Karpas-422 (cell line): Measurements from ENCODE around the gene TRIP12. TPM values are rescaled to one million over a fixed set of nuclear protein-coding genes. Genes with fewer than 3 reads are reported as not detected.
A peak's percentile ranks its signal among the peaks of the same experiment; 100 is the strongest.
"Not testable (repeated sequence)": the region's sequence is repeated elsewhere in the genome, so short reads cannot be mapped to it uniquely, and the experiment has no call there.

ENCODE experiments used
- DNase-seq: peaks from one replicate; pipeline ENCODE4 v3.0.0-alpha.2; 2015
- H2AFZ ChIP-seq: fragments of 200-600 bp; sonication (generic); 2 replicates; pipeline ENCODE4 v1.6.1; 2014; ENCODE audit warnings: antibody characterized with exemption, low read length, mixed read lengths
- H3K27ac ChIP-seq: fragments of 200-600 bp; sonication (generic); 2 replicates; pipeline ENCODE4 v1.5.1; 2014; ENCODE audit warnings: mild to moderate bottlenecking, low read length, moderate library complexity
- H3K27me3 ChIP-seq: fragments of 200-600 bp; sonication (generic); 2 replicates; pipeline ENCODE4 v1.6.1; 2014; ENCODE audit warnings: low read length, mixed read lengths
- H3K36me3 ChIP-seq: fragments of 200-600 bp; sonication (generic); 2 replicates; pipeline ENCODE4 v1.6.1; 2014; ENCODE audit warnings: low read length, mixed read lengths; ENCODE audit not compliant: insufficient read depth
- H3K4me1 ChIP-seq: fragments of 200-600 bp; sonication (generic); 2 replicates; pipeline ENCODE4 v1.6.1; 2014; ENCODE audit warnings: mild to moderate bottlenecking, low read length, mixed read lengths
- H3K4me2 ChIP-seq: fragments of 200-600 bp; sonication (generic); 2 replicates; pipeline ENCODE4 v1.6.1; 2014; ENCODE audit warnings: low read length, low read depth, mild to moderate bottlenecking; ENCODE audit not compliant: poor library complexity, severe bottlenecking
- H3K4me3 ChIP-seq: fragments of 200-600 bp; sonication (generic); 2 replicates; pipeline ENCODE4 v1.5.1; 2014; ENCODE audit warnings: mild to moderate bottlenecking, antibody characterized with exemption, low read length, mixed read lengths
- H3K79me2 ChIP-seq: fragments of 200-600 bp; sonication (generic); 2 replicates; pipeline ENCODE4 v1.6.1; 2014; ENCODE audit warnings: mild to moderate bottlenecking, low read length, mixed read lengths
- H3K9ac ChIP-seq: fragments of 200-600 bp; sonication (generic); 2 replicates; pipeline ENCODE4 v1.6.0; 2014; ENCODE audit warnings: low read length
- H3K9me2 ChIP-seq: fragments of 200-600 bp; sonication (generic), shearing (Covaris generic); replicated peaks from 2 replicates; pipeline ENCODE4 v1.6.0; 2014; ENCODE audit warnings: mild to moderate bottlenecking, low read length, moderate library complexity; ENCODE audit not compliant: insufficient read depth
- H3K9me3 ChIP-seq: fragments of 300-700, 200-600 bp; sonication (generic); 2 replicates; pipeline ENCODE4 v1.6.1; 2014; ENCODE audit warnings: low read length, mixed read lengths
- H4K20me1 ChIP-seq: fragments of 200-600 bp; sonication (generic); 2 replicates; pipeline ENCODE4 v1.6.1; 2014; ENCODE audit warnings: mild to moderate bottlenecking, antibody characterized with exemption, low read length, low read depth; ENCODE audit not compliant: insufficient read depth
- total RNA-seq: library from RNA; depleted of rRNA; stranded (reverse); fragments of >200 nt; shearing (Covaris generic); gene quantifications from 2 replicates; pipeline ENCODE4 v1.2.3, GENCODE V29; 2014; ENCODE audit warnings: low replicate concordance

TRIP12 gene
- total RNA-seq, 1 experiment from 2014 or later: 187 TPM

DNA sequence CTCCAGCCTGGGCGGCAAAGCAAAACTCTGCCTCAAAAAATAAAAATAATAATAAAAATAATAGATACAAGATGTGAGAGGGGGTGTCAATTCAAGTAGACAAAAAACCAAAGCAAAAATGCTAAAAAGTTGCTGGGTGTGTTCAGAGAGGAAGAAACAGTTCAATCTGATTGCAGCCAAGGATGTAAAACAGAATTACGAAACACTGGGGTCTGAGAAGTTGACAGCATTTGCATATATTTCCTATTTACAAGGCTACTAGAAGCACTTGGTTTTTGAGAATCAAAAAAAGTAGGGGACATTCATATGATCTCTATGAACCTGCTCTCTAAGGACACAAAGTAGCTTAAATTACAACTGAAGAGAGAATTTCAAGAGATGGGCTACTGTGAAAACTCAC, 7.6 kb downstream of the TRIP12 start:
- no peak overlapping the region for H3K4me2 ChIP-seq
- no peak for DNase-seq
- H2AFZ ChIP-seq: no peak overlapping the region
- no peaks in the 10 kb centered on the region for H3K9me3 ChIP-seq
- peaks cover 18% of the 10 kb centered on the region for H3K36me3 ChIP-seq
- no peaks in the 10 kb centered on the region for H3K9me2 ChIP-seq
- no peak overlapping the region for H3K4me3 ChIP-seq
- no peak overlapping the region for H3K27ac ChIP-seq
- H4K20me1 ChIP-seq: 0 out of 2 replicates have a peak, but pooled peaks cover 7% of the 10 kb centered on the region
- H3K4me1 ChIP-seq: peaks cover 55% of the 10 kb centered on the region
- H3K27me3 ChIP-seq: no peaks in the 10 kb centered on the region
- peaks cover 98% of the 10 kb centered on the region for H3K79me2 ChIP-seq
- H3K9ac ChIP-seq: no peak overlapping the region

DNA sequence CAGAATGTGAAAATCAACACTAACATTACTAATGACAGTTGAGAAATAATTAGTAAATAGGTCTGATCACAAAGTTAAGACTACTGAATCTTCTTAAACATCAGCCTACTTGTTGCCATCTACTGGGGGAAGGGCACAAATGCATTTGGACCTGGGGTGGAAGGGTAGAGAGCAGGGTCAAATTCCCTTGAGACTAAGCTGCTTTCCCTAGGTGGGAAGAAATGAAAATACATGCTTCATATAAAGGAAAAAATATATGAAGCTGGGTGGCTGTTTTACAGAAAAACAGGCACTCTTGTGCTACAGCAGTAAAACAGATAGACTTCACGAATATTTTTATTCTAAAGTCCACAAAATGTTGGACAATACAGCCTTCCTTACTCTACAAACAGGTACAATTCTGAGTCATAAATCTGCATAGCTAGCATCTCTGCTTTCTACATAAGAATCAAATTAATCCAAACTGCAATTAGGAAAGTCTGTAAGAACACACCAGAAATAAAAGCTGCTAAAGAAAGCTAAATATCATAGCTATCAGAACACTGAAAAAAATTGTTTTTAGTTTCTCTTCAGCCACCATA, 10.9 kb downstream of the TRIP12 start:
- H3K79me2 ChIP-seq: peaks cover 100% of the 10 kb centered on the region
- no peaks in the 10 kb centered on the region for H3K9me3 ChIP-seq
- no peaks in the 10 kb centered on the region for H4K20me1 ChIP-seq
- DNase-seq: peak; percentile 74
- no peak overlapping the region for H2AFZ ChIP-seq
- H3K27me3 ChIP-seq: no peaks in the 10 kb centered on the region
- no peak overlapping the region for H3K4me3 ChIP-seq
- peak overlapping the region; percentile 69 for H3K27ac ChIP-seq
- H3K9ac ChIP-seq: peak overlapping the region; percentile 0; the same call in 1 of the 2 replicates
- H3K9me2 ChIP-seq: no peaks in the 10 kb centered on the region
- H3K36me3 ChIP-seq: peaks cover 4% of the 10 kb centered on the region; the same call in 1 of the 2 replicates
- peaks cover 55% of the 10 kb centered on the region for H3K4me1 ChIP-seq
- H3K4me2 ChIP-seq: peak overlapping the region; percentile 55

DNA sequence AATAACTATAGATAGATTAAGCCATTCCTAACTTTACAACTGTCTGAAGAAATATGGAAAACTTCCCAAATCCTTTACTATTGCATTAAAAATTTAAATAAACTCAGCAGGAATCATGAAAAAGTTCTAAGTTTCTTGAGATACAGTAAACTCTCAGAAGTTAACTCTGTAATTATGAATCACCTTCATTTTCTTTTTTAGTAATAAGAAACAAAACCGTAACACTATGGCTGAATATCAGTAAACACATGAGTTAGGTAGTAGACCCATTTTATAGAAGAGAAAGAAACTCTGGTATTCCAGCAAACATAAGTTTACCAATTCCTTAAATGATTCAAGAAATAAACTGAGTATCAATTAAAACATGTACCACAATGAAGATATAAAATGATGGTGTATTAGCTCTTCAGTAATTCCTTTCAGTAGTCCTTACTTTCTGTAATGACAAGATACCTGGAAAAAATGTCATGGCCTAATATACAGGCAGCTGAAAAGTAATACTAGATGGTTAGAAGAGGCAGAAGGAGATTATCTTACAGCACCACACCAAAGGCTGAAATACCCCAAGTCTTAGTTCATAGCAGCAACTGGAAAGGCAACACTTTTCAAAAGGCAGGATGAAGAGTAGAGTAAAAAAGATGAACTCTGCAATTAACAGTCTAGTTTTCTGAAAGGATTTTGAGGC, 11.5 kb downstream of the TRIP12 start:
- H3K4me1 ChIP-seq: peaks cover 52% of the 10 kb centered on the region
- no peak overlapping the region for H2AFZ ChIP-seq
- no peaks in the 10 kb centered on the region for H3K9me3 ChIP-seq
- no peak for DNase-seq
- H4K20me1 ChIP-seq: peaks cover 3% of the 10 kb centered on the region
- peaks cover 100% of the 10 kb centered on the region for H3K79me2 ChIP-seq
- H3K27ac ChIP-seq: peak overlapping the region; percentile 69
- no peaks in the 10 kb centered on the region for H3K27me3 ChIP-seq
- no peaks in the 10 kb centered on the region for H3K9me2 ChIP-seq
- H3K36me3 ChIP-seq: peaks cover 7% of the 10 kb centered on the region; the same call in 1 of the 2 replicates
- no peak overlapping the region for H3K4me3 ChIP-seq
- no peak overlapping the region for H3K9ac ChIP-seq
- H3K4me2 ChIP-seq: peak overlapping the region; percentile 55

DNA sequence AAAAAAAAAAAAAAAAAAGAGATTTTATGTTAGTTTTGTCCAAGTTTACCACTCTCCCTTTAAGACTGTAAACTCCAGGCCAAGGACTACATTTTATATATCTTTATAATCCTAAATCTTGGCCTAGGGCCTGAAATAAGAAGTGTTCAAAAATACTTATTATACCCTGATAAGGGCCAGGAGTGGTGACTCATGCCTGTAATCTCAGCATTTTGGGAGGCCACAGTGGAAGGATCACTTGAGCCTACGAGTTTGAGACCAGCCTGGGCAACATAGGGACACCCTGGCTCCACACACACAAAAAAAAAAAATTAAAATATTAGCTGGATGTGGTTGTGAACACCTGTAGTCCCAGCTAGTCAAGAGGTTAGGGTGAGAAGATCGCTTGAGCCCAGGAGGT, 12.7 kb downstream of the TRIP12 start:
- H4K20me1 ChIP-seq: peaks cover 10% of the 10 kb centered on the region

DNA sequence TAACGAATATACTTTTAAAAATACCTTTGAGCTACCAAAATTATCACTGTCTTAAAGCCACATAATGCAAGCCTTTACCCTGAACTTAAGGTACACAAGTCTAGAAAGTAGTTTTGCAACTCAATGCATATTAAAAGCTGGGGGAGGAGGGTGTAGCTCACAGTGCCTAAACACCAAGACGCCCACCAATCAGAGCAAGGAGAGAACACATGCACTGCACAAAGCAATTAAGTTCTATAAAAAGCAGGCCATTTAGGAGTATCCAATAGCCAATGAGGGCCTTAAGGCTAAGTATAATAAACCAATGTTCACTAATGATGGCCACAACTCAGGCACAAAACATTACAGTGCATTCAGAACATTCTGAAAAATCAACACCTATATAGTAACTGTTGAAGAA, 16.2 kb downstream of the TRIP12 start:
- no peak overlapping the region for H3K4me3 ChIP-seq
- no peak for DNase-seq
- no peaks in the 10 kb centered on the region for H3K9me2 ChIP-seq
- peaks cover 100% of the 10 kb centered on the region for H3K79me2 ChIP-seq
- no peak overlapping the region for H3K27ac ChIP-seq
- H3K27me3 ChIP-seq: no peaks in the 10 kb centered on the region
- H3K9ac ChIP-seq: no peak overlapping the region
- H3K4me2 ChIP-seq: no peak overlapping the region
- no peaks in the 10 kb centered on the region for H3K9me3 ChIP-seq
- H3K36me3 ChIP-seq: peaks cover 25% of the 10 kb centered on the region; the same call in 1 of the 2 replicates
- peaks cover 15% of the 10 kb centered on the region for H4K20me1 ChIP-seq
- peaks cover 6% of the 10 kb centered on the region for H3K4me1 ChIP-seq
- H2AFZ ChIP-seq: no peak overlapping the region

More for the DNA sequence above, 12.7 kb downstream of the TRIP12 start:
- Histone ChIP-seq H3K27ac (no peak overlapping the region), H2AFZ (no peak overlapping the region), H3K4me2 (no peak overlapping the region), H3K4me1 (peaks cover 40% of the 10 kb centered on the region), H3K9ac (no peak overlapping the region), H3K79me2 (peaks cover 100% of the 10 kb centered on the region), H3K36me3 (peaks cover 13% of the 10 kb centered on the region; the same call in 1 of the 2 replicates), H3K9me3 (no peaks in the 10 kb centered on the region), H3K4me3 (no peak overlapping the region), H3K9me2 (no peaks in the 10 kb centered on the region), H3K27me3 (no peaks in the 10 kb centered on the region)
- DNase-seq: no peak

DNA sequence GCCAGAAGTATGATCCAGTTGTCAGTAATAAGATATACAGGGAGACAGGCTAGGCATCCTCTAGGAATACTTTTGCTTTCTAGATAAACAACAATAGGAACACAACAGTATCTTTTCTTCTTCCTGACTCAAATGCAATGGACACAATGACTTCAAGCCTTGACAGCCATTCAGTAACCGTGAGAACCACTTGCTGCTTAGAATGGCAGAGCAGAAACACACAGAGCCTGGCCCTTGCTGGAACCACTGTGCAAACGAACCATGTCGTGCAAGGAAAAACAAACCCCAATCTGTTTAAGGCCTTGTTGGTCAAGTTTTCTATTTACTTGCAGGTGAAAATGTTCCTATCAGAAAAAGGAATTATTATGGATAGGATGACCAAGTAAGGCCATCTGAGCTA, 18.8 kb downstream of the TRIP12 start:
- Histone ChIP-seq H3K9me2 (no peaks in the 10 kb centered on the region), H3K9ac (no peak overlapping the region), H3K4me3 (no peak overlapping the region), H4K20me1 (peaks cover 15% of the 10 kb centered on the region), H3K9me3 (no peaks in the 10 kb centered on the region), H2AFZ (no peak overlapping the region), H3K79me2 (peaks cover 100% of the 10 kb centered on the region), H3K4me1 (no peaks in the 10 kb centered on the region; the same call in none of the 2 replicates), H3K36me3 (peaks cover 21% of the 10 kb centered on the region; the same call in 1 of the 2 replicates), H3K4me2 (no peak overlapping the region), H3K27ac (no peak overlapping the region), H3K27me3 (no peaks in the 10 kb centered on the region)
- no peak for DNase-seq

DNA sequence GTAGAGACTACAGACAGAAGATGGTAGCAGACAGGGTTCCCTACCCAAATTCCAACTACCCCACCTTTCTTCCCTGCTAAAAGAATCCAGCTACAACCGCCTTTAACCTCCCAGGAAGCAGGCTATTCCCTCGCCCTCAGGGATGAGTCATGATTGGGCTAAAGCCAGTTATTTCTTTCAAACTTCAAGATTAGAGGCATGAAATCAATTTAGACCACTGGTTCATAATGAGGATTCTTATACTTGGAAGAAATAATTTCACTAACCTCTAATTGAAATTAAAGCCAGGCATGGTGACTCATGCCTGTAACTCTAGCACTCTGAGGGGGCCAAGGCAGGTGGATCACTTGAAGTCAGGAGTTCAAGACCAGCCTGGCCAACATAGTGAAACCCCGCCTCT, 20.0 kb downstream of the TRIP12 start:
- no peaks in the 10 kb centered on the region for H3K9me3 ChIP-seq
- peaks cover 21% of the 10 kb centered on the region; the same call in 1 of the 2 replicates for H3K36me3 ChIP-seq
- no peak for DNase-seq
- H2AFZ ChIP-seq: no peak overlapping the region
- H3K4me2 ChIP-seq: no peak overlapping the region
- peaks cover 100% of the 10 kb centered on the region for H3K79me2 ChIP-seq
- no peak overlapping the region for H3K4me3 ChIP-seq
- H4K20me1 ChIP-seq: peaks cover 15% of the 10 kb centered on the region
- H3K27me3 ChIP-seq: no peaks in the 10 kb centered on the region
- no peak overlapping the region for H3K27ac ChIP-seq
- peaks cover 4% of the 10 kb centered on the region for H3K4me1 ChIP-seq
- no peak overlapping the region for H3K9ac ChIP-seq
- no peaks in the 10 kb centered on the region for H3K9me2 ChIP-seq

DNA sequence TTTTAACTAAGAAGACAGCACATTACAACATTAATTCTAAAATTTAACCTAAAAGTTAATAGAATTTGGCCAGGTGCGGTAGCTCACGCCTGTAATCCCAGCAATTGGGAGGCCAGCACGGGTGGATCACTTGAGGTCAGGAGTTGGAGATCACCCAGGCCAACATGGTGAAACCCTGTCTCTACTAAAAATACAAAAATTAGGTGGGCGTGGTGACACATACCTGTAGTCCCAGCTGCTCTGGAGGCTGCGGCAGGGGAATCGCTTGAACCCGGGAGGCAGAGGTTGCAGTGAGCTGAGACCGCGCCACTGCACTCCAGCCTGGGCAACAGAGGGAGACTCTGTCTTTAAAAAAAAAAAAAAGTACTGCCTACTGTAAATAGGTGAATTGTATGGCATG, 21.3 kb downstream of the TRIP12 start:
- H2AFZ ChIP-seq, H3K27me3 ChIP-seq, H3K9me2 ChIP-seq, H3K27ac ChIP-seq, DNase-seq, H3K4me3 ChIP-seq, H3K9me3 ChIP-seq, H3K4me1 ChIP-seq, H3K4me2 ChIP-seq, H3K9ac ChIP-seq: not testable (repeated sequence)
- peaks cover 14% of the 10 kb centered on the region for H4K20me1 ChIP-seq
- H3K79me2 ChIP-seq: peaks cover 99% of the 10 kb centered on the region
- H3K36me3 ChIP-seq: peaks cover 21% of the 10 kb centered on the region; the same call in 1 of the 2 replicates
